Thyroid gland (tissue), 4 donors: ENCODE results near the gene ING2. TPM values are rescaled to one million over a fixed set of nuclear protein-coding genes. Genes with fewer than 3 reads are reported as not detected.
A peak's percentile ranks its signal among the peaks of the same experiment; 100 is the strongest.

ENCODE experiments used
- DNase-seq, 2 donors: peaks; one replicate each; pipeline ENCODE4 v3.0.0-alpha.2; 2019
- H3K27ac ChIP-seq, 3 donors: fragments of 200-600 bp; sonication (generic); 1 replicate in 2 of 3; 2 replicates in 1 of 3; pipeline ENCODE4 v1.5.1; 2016 to 2019; ENCODE audit warnings: mild to moderate bottlenecking in 1 of 3, moderate library complexity in 1 of 3
- H3K27me3 ChIP-seq: fragments of 200-600 bp; sonication (generic); one replicate; pipeline ENCODE4 v1.5.1; 2019
- H3K36me3 ChIP-seq, 2 donors: fragments of 200-600 bp; sonication (generic); one replicate each; pipeline ENCODE4 v1.5.1; 2016 to 2019
- H3K4me1 ChIP-seq, 2 donors: fragments of 200-600 bp; sonication (generic); one replicate each; pipeline ENCODE4 v1.5.1; 2017 to 2019
- H3K4me3 ChIP-seq, 3 donors: fragments of 200-600 bp; sonication (generic); replicated peaks in 1 of 3; 1 replicate in 2 of 3; 2 replicates in 1 of 3; pipeline ENCODE4 v1.5.1; 2016; ENCODE audit warnings: mild to moderate bottlenecking in 1 of 3
- H3K9me3 ChIP-seq: fragments of 200-600 bp; sonication (generic); one replicate; pipeline ENCODE4 v1.5.1; 2017
- CTCF ChIP-seq, 6 experiments: fragments of 200-600 bp in 3 of 6; fragments of 450-650 bp in 3 of 6; sonication (generic) in 3 of 6; IDR thresholded peaks; one replicate each; pipeline ENCODE4 v1.5.1; 2016 to 2019; ENCODE audit warnings: antibody characterized with exemption in 6 of 6, mild to moderate bottlenecking in 2 of 6, inconsistent platforms in 1 of 6, moderate library complexity in 1 of 6
- POLR2A ChIP-seq, 2 donors: fragments of 450-650 bp; IDR thresholded peaks; one replicate each; pipeline ENCODE4 v1.6.1; 2017; ENCODE audit warnings: antibody characterized with exemption in 2 of 2, mild to moderate bottlenecking in 2 of 2, moderate library complexity in 1 of 2
- WGBS, 2 donors: methylation state at CpG; one replicate each; pipeline ENCODE4 v1.1.5; 2017; 5-methylcytosine and 5-hydroxymethylcytosine counted together
- intact Hi-C: fragments of 100-400 bp; cut with DNase I; formaldehyde crosslinking; loops from one replicate; pipeline ENCODE4 v1.15.1; 2023
- total RNA-seq, 4 donors: library from RNA; depleted of rRNA; stranded (reverse); fragments of >200 nt; gene quantifications; one replicate each; pipeline ENCODE4 v1.2.3, GENCODE V29; 2016

ING2 gene
- total RNA-seq, 4 donors from 2014 or later: 17.2 to 21.4 (median 18.8) TPM

- TF ChIP-seq CTCF (IDR thresholded peaks at IDR 0.05) (no peak), POLR2A (IDR thresholded peaks at IDR 0.05) (no peak)
- H3K9me3 ChIP-seq: no peaks in the 10 kb centered on the region
- H3K27ac ChIP-seq: no peak overlapping the region
- intact Hi-C loops: no loop called here
- 51 to 57% methylated on average over 13 of the region's 13 CpGs for WGBS, 2 donors
- peak; percentile 18 to 28 for DNase-seq
- H3K36me3 ChIP-seq: no peaks in the 10 kb centered on the region
- H3K27me3 ChIP-seq: no peaks in the 10 kb centered on the region
- H3K4me3 ChIP-seq: no peak overlapping the region
- no peaks in the 10 kb centered on the region for H3K4me1 ChIP-seq
These were observed 35.7 kb downstream of the ING2 start for GRCh38 chr4:183540410-183541009.

GRCh38 chr4:183541010-183541751, 36.3 kb downstream of the ING2 start:
- DNase-seq: no peak
- Histone ChIP-seq H3K9me3 (no peaks in the 10 kb centered on the region), H3K4me1 (no peaks in the 10 kb centered on the region), H3K27me3 (no peaks in the 10 kb centered on the region), H3K27ac (no peak overlapping the region), H3K36me3 (no peaks in the 10 kb centered on the region), H3K4me3 (no peak overlapping the region)
- TF ChIP-seq POLR2A (IDR thresholded peaks at IDR 0.05): no peak
- TF ChIP-seq CTCF (IDR thresholded peaks at IDR 0.05): no peak
- WGBS, 2 donors: 56 to 59% methylated on average over 13 of the region's 13 CpGs
- intact Hi-C loops: no loop called here

GRCh38 chr4:183541752-183542040, 36.8 kb downstream of the ING2 start:
- intact Hi-C loops: no loop called here
- Histone ChIP-seq H3K27me3 (no peaks in the 10 kb centered on the region), H3K4me3 (no peak overlapping the region), H3K9me3 (no peaks in the 10 kb centered on the region), H3K36me3 (no peaks in the 10 kb centered on the region), H3K27ac (no peak overlapping the region), H3K4me1 (no peaks in the 10 kb centered on the region)
- no peak for TF ChIP-seq POLR2A (IDR thresholded peaks at IDR 0.05)
- TF ChIP-seq CTCF (IDR thresholded peaks at IDR 0.05): no peak
- no peak for DNase-seq
- WGBS, 2 donors: 49 to 56% methylated on average over 3 of the region's 3 CpGs

GRCh38 chr4:183543435-183543834, 38.6 kb downstream of the ING2 start:
- Histone ChIP-seq H3K27me3 (no peaks in the 10 kb centered on the region), H3K27ac (no peak overlapping the region), H3K9me3 (no peaks in the 10 kb centered on the region), H3K4me1 (no peaks in the 10 kb centered on the region), H3K36me3 (no peaks in the 10 kb centered on the region), H3K4me3 (no peak overlapping the region)
- DNase-seq: no peak
- 74 to 81% methylated on average over 2 of the region's 2 CpGs for WGBS, 2 donors
- intact Hi-C loops: no loop called here
- no peak for TF ChIP-seq CTCF (IDR thresholded peaks at IDR 0.05)
- no peak for TF ChIP-seq POLR2A (IDR thresholded peaks at IDR 0.05)

GRCh38 chr4:183544109-183544508, 39.3 kb downstream of the ING2 start:
- Histone ChIP-seq H3K4me3 (no peak overlapping the region), H3K27me3 (no peaks in the 10 kb centered on the region), H3K27ac (no peak overlapping the region), H3K4me1 (no peaks in the 10 kb centered on the region), H3K36me3 (no peaks in the 10 kb centered on the region), H3K9me3 (no peaks in the 10 kb centered on the region)
- intact Hi-C loops: no loop called here
- no peak for DNase-seq
- WGBS, 2 donors: 77 to 79% methylated on average over 5 of the region's 5 CpGs
- no peak for TF ChIP-seq POLR2A (IDR thresholded peaks at IDR 0.05)
- TF ChIP-seq CTCF (IDR thresholded peaks at IDR 0.05): no peak
